Measurements from ENCODE around the gene CDH15.

CDH15 gene

GRCh38 chr16:89171216-89172170 is at the start of gene CDH15:
Gene CDH15 (plus strand): TSS chr16:89171748. CDS start chr16:89171832, 84 bp downstream.
- DNase-seq, result no peak

DNA sequence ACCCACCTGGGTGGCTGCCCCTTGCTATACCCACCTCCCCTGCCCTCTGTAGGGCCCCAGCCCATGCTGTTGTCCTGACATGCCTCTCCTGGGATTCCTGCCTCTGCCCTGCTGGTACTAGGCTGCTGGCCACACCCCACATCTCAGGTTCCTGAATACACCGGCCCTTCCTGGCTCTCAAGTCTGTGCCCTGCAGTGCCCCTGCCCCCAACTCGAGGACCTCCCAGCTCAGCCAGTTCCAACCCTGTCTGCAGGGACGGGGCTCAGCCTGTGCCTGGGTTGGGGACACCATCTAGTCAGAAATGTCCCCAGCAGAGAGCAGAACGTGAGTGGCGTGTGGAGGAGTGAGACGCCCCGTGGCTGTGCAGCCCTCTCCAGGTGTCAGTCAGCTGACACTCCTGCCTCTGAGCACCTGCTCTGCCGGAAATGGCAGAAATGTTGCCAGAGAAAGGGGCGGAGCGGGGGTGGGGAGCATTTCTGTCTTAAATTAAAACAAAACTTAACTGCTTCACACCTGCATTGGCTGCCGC is 49.2 kb upstream of the CDH15 start:
- DNase-seq, result no peak

DNA sequence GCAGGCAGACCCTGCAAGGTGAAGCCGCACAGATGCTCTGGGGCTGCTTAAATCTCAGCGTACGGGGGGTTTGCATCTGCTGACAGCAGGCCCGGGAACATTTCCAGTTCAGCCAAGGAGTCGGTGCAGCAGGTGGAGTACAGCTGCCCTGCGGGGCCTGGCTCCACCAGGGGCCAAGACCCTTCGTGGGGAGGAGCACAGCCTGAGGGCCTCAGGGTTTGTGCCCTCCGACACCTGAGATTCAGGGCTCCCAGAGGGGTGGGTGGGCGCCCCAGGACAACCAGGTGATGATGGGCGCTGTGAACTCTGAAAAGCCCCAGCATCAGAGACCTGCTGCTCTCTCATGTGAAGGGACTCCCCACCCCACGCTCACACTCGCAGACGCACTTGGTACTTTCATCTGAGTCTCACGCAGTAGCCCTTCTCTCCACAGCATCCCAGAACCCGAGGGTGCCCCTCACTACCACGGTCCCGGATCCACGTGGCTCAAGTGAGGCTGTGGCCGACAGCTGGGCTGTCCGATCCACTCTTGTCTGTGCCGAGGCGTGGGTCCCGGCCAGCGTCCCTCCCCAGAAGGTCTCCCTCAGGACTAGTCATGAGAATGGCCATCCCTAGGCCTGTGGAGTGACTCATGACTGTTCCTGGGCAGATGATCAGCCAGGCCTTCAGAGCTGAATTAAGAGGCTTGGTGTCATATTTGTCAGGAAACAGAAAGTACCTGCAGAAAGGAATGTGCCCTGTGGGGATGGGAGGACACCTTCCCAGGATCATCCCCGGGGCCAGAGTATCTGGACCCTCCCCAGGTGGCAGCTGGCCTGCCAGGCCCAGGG is 48.3 kb upstream of the CDH15 start:
- no peak for DNase-seq

GRCh38 chr16:89123831-89124100 is 47.8 kb upstream of the CDH15 start:
- DNase-seq, result no peak

GRCh38 chr16:89129378-89129777 is 42.2 kb upstream of the CDH15 start:
- DNase-seq, result no peak

- no peak for DNase-seq
Observed at GRCh38 chr16:89130448-89130847, 41.1 kb upstream of the CDH15 start.

GRCh38 chr16:89131783-89132182 is 39.8 kb upstream of the CDH15 start:
- no peak for DNase-seq

DNA sequence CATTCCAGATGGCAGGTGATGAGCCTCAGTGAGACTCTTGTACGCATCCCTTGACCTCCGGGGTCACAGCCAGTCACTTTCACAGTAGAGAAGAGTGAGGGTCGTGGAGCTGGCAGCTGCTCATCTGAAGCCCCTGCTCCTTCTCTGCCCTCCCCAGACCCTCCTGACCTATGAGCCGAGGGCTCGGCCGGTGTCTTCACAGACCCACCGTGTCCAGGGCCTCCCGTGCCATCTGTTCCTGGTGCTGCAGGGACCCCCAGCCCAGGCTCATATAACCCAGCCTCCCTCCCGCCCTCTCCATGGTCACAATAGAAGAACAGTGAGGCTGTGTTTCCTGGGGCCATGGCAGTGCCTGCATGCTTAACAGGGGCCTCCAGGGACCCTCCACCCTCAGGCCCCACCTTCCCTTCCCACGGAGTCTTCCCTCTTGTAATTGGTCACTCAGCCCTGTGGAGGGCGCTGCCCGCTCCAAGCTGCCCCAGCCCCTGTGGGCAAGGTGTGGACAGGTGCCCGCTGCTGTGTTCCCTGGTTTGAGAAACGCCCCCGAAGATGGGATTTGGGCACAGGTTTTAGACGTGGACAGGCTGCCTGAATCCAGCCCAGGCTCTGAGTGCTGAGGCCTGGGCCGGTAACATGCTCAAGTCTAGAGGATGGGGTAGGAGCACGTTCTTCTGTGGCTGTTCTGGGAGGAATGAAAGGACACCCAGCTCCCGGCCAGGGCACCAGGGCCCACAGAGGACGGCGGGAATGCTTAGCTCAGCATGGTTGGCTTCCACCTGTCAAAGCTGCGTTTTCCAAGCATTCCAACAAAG is 39.1 kb upstream of the CDH15 start:
- no peak for DNase-seq

DNA sequence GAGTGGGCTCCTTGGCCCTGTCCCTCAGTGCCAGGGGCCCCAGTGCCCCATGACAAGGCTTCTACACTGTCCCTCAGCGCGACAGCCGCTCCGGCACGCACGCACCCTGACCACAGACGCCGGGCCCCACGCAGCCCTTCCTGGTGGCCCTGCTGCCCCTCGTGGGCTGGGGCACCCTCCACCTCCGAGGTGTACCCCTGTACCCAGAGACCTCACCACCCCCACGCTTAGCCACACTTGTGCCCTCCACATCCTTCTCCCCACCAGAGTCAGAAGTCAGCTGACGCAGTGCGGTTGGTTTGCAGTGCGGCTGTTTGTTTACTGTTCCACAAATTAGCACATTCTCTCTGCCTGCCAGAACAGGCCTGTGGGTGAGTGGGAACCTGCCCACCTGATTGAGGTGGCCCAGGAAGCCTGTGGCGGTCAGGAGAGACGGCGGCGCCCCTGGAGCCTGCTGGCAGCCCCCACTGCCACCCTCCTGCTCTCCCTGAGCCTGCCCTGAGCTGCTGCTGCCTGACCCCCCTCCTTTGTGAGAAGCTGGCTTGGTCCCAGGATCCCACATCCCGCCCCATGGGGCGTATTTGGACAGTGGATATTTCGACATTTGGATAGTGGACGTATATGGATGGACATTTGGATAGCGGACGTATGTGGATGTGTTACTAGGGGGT is 38.0 kb upstream of the CDH15 start:
- DNase-seq, result no peak

- DNase-seq, result no peak
Observed at GRCh38 chr16:89134269-89134668, 37.3 kb upstream of the CDH15 start.

DNA sequence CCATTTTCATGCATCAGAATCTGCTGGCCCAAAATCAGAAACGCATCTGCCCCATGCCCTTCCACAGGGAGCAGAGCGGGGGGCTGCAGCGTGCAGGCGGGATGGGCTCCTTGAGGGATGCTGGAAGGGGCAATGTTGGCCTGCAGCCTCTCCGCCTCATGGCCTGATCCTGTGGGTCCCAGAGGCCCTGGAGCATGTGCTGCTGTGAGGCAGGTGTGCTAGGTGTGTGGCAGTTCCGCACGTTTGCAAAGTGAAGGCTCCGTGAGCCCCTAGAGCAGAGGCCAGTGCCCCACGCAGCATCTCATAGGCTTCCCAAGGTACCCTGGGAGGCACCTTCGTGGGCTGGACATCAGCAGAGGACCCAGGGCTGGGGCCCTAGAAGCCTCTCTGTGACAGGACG is 36.4 kb upstream of the CDH15 start:
- no peak for DNase-seq

GRCh38 chr16:89135971-89136765 is 35.4 kb upstream of the CDH15 start:
- DNase-seq, result no peak

DNA sequence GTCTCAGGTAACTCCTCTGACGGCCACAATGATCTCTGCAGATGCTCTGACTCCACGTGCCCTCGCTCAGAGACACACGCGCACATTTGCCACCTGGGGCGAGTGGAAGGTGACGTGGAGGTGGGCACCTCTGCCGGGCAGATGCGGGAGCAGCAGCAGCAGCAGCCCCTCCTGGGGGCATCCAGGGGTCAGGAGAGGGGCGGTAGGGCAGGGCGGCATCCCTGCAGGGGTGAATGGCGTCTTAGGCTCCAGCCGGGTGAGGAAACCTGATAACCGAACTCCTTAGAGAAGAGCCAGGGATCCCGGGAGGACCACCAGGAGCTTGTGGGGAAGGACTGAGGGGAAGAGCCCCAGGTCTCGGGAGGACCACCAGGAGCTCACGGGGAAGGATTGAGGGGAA is 34.6 kb upstream of the CDH15 start:
- no peak for DNase-seq

GRCh38 chr16:89137666-89138512 is 33.7 kb upstream of the CDH15 start:
- no peak for DNase-seq

- no peak for DNase-seq
Observed at GRCh38 chr16:89138513-89138795, 33.1 kb upstream of the CDH15 start.

- DNase-seq, result no peak
Observed at GRCh38 chr16:89138843-89139520, 32.6 kb upstream of the CDH15 start.

DNA sequence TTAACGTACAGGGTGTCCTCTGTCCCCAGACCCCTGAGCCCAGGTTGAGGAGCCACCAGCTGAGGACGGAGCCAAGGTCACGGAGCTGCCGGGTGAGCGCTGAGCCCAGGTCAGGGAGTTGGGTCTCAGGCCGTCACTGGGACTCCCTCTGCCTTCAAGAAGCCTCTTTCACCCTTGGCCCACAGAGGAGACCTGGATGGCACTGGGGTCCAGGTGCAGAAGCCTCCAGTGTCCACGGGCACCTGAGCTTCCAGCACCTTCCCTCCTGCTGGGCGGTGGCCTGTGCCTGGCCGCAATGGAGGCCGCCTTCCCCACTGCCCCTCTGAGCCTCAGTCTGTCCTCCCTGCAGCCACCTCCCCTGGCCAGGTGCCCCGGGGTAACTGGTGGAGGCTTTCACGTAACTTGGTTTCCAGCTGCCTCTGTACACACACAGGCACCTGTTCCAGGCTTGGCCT is 31.6 kb upstream of the CDH15 start:
- DNase-seq, result no peak

GRCh38 chr16:89140401-89140800 is 31.1 kb upstream of the CDH15 start:
- no peak for DNase-seq

- no peak for DNase-seq
Observed at GRCh38 chr16:89140981-89141883, 30.3 kb upstream of the CDH15 start.

Measured in NK-92 treated with Interleukin-12 subunit alpha and Interleukin-12 subunit beta, amount 100 ng/mL, for 24 hours (cell line).